GM12878 (cell line): Measurements from ENCODE around the gene CPA4.
"Not testable (repeated sequence)": the region's sequence is repeated elsewhere in the genome, so short reads cannot be mapped to it uniquely, and the experiment has no call there.

Experiments
- CBFB ChIP-seq: IDR thresholded peaks from 2 replicates; pipeline ENCODE4 v1.6.1; 2016; ENCODE audit warnings: antibody characterized with exemption, low read depth
- CTCF ChIP-seq, 3 experiments: IDR thresholded peaks in 2 of 3; conservative IDR thresholded peaks in 1 of 3; 2 replicates each; pipeline ENCODE4 v1.5.1; 2011; ENCODE audit warnings: low read depth in 3 of 3, low read length in 3 of 3, mild to moderate bottlenecking in 3 of 3, control low read depth in 2 of 3, moderate library complexity in 2 of 3, inconsistent platforms in 1 of 3, mixed read lengths in 1 of 3; ENCODE audit not compliant: control insufficient read depth in 2 of 3, insufficient read depth in 1 of 3; ENCODE audit errors: extremely low read depth in 1 of 3
- EP300 ChIP-seq, 2 experiments: fragments of 150-350 bp in 1 of 2; IDR thresholded peaks; 2 replicates each; pipeline ENCODE4 v1.6.1; 2011 to 2012; ENCODE audit warnings: low read depth in 2 of 2, low read length in 2 of 2, borderline replicate concordance in 1 of 2, improper control_type of control experiment in 1 of 2, inconsistent platforms in 1 of 2; ENCODE audit not compliant: control insufficient read depth in 1 of 2
- KAT2A ChIP-seq: conservative IDR thresholded peaks from 2 replicates; pipeline ENCODE4 v1.6.1; 2011; ENCODE audit warnings: low read depth, low read length; ENCODE audit not compliant: control insufficient read depth
- POLR2A ChIP-seq: IDR thresholded peaks from 2 replicates; pipeline ENCODE4 v1.6.1; 2011; ENCODE audit warnings: low read depth, mild to moderate bottlenecking, low read length
- POLR2AphosphoS5 ChIP-seq: IDR thresholded peaks from 2 replicates; pipeline ENCODE4 v1.6.1; 2011; ENCODE audit warnings: mild to moderate bottlenecking, low read length, inconsistent platforms
- PRDM15 ChIP-seq: fragments of 450-650 bp; formaldehyde crosslinking; IDR thresholded peaks from 2 replicates; pipeline ENCODE4 v1.4.0; 2020; ENCODE audit warnings: mild to moderate bottlenecking, moderate library complexity
- RELA ChIP-seq: fragments of 450-650 bp; IDR thresholded peaks from 2 replicates; pipeline ENCODE4 v1.8.0; 2014; ENCODE audit warnings: borderline replicate concordance; ENCODE audit not compliant: partially characterized antibody
- SP1 ChIP-seq: IDR thresholded peaks from one replicate; pipeline ENCODE4 v1.6.1; 2011; ENCODE audit warnings: low read depth, low read length
- ZNF274 ChIP-seq: IDR thresholded peaks from one replicate; pipeline ENCODE4 v1.8.0; 2011; ENCODE audit not compliant: insufficient read length, insufficient read depth

- TF ChIP-seq CTCF (IDR thresholded peaks at IDR 0.05 in 2 of 3, conservative IDR thresholded peaks at IDR 0.05 in 1 of 3; ENCODE audit: control insufficient read depth in 2 of 3, extremely low read depth in 1 of 3, insufficient read depth in 1 of 3, low read depth in 3 of 3, low read length in 3 of 3); PRDM15; KAT2A; SP1; RELA; ZNF274; CBFB; EP300 (IDR thresholded peaks at IDR 0.05; ENCODE audit: borderline replicate concordance in 1 of 2, control insufficient read depth in 1 of 2, low read depth in 2 of 2, low read length in 2 of 2); POLR2AphosphoS5; POLR2A: not testable (repeated sequence)
Observed at GRCh38 chr7:130249626-130250025, 43.3 kb upstream of the CPA4 start.
